HG03354 (cell line): ENCODE measurements around the gene ERGIC1.
"Not testable (repeated sequence)": the region's sequence is repeated elsewhere in the genome, so short reads cannot be mapped to it uniquely, and the experiment has no call there.

Experiments used
- ATAC-seq: cut with Tn5 transposase; IDR thresholded peaks from one replicate; pipeline ENCODE4 v1.9.1; 2021; ENCODE audit warnings: mild to moderate bottlenecking; ENCODE audit not compliant: unreplicated experiment, poor library complexity, severe bottlenecking

ERGIC1 gene

GRCh38 chr5:172860520-172861443 is 26.7 kb downstream of the ERGIC1 start:
- ATAC-seq: no peak

- no peak for ATAC-seq
Observed at GRCh38 chr5:172861461-172861860, 27.4 kb downstream of the ERGIC1 start.

- no peak for ATAC-seq
Observed at GRCh38 chr5:172862165-172862801, 28.2 kb downstream of the ERGIC1 start.

- not testable (repeated sequence) for ATAC-seq
Observed at GRCh38 chr5:172864171-172864570, 30.1 kb downstream of the ERGIC1 start.

- no peak for ATAC-seq
Observed at GRCh38 chr5:172864747-172865146, 30.7 kb downstream of the ERGIC1 start.

- no peak for ATAC-seq
Observed at GRCh38 chr5:172866378-172866777, 32.3 kb downstream of the ERGIC1 start.

- no peak for ATAC-seq
Observed at GRCh38 chr5:172866802-172867748, 33.0 kb downstream of the ERGIC1 start.

GRCh38 chr5:172867761-172868435 is 33.8 kb downstream of the ERGIC1 start:
- ATAC-seq: no peak

GRCh38 chr5:172868436-172868923 is 34.4 kb downstream of the ERGIC1 start:
- no peak for ATAC-seq

GRCh38 chr5:172868924-172869591 is 35.0 kb downstream of the ERGIC1 start:
- ATAC-seq: no peak

- ATAC-seq: no peak
Observed at GRCh38 chr5:172869691-172870090, 35.6 kb downstream of the ERGIC1 start.

GRCh38 chr5:172870291-172870714 is 36.3 kb downstream of the ERGIC1 start:
- ATAC-seq: no peak

- ATAC-seq: no peak
Observed at GRCh38 chr5:172870715-172871461, 36.8 kb downstream of the ERGIC1 start.

GRCh38 chr5:172871536-172871935 is 37.5 kb downstream of the ERGIC1 start:
- no peak for ATAC-seq

GRCh38 chr5:172871982-172872381 is 37.9 kb downstream of the ERGIC1 start:
- ATAC-seq: no peak

- no peak for ATAC-seq
Observed at GRCh38 chr5:172872997-172873491, 39.0 kb downstream of the ERGIC1 start.

GRCh38 chr5:172873513-172873912 is 39.5 kb downstream of the ERGIC1 start:
- no peak for ATAC-seq
